Ramos (cell line): ENCODE data around the gene SNX25.
"Not testable (repeated sequence)": the region's sequence is repeated elsewhere in the genome, so short reads cannot be mapped to it uniquely, and the experiment has no call there.

Experiments used
- in situ Hi-C: fragments of 300-500 bp; cut with MboI; formaldehyde crosslinking; loops from one replicate; pipeline ENCODE4 v1.14.3; 2022; ENCODE audit warnings: low sequenced_read_pairs; ENCODE audit not compliant: unreplicated experiment

SNX25 gene

GRCh38 chr4:185296665-185297460 is 87.5 kb downstream of the SNX25 start:
- in situ Hi-C loops: no loop called here

GRCh38 chr4:185298728-185299430 is 89.5 kb downstream of the SNX25 start:
- in situ Hi-C loops: no loop called here

DNA sequence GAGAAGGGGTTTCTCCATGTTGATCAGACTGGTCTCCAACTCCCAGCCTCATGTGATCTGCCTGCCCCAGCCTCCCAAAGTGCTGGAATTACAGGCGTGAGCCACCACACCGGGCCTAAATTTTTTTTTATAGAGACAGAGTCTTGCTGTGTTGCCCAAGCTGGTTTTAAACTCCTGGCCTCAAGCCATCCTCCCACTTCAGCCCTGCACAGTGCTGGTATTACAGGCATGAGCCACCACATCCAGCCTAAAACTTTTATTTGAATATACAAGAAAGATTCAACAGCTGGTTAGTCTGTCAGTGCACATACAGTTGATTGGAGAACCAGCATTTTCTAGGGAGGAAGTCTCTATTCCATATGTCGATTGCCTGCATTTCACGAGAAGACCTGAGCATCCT is 95.1 kb downstream of the SNX25 start:
- in situ Hi-C loops: loop anchor here (10.0 kb wide), 1 partner anchor 270 kb away; no protein-coding TSS in a partner anchor

- in situ Hi-C loops: loop anchor here (10.0 kb wide), 1 partner anchor 270 kb away; no protein-coding TSS in a partner anchor
Observed at GRCh38 chr4:185304944-185305690, 95.7 kb downstream of the SNX25 start.

- in situ Hi-C loops: loop anchor here (10.0 kb wide), 1 partner anchor 271 kb away; no protein-coding TSS in a partner anchor
Observed at GRCh38 chr4:185305979-185306442, 96.6 kb downstream of the SNX25 start.

- in situ Hi-C loops: loop anchor here (10.0 kb wide), 1 partner anchor 273 kb away; no protein-coding TSS in a partner anchor
Observed at GRCh38 chr4:185307136-185307950, 97.9 kb downstream of the SNX25 start.

- in situ Hi-C loops: loop anchor here (10.0 kb wide), 1 partner anchor 275 kb away; no protein-coding TSS in a partner anchor
Observed at GRCh38 chr4:185309770-185310169, 100.4 kb downstream of the SNX25 start.

- in situ Hi-C loops: no loop called here
Observed at GRCh38 chr4:185311113-185311888, 101.9 kb downstream of the SNX25 start.

GRCh38 chr4:185312699-185313098 is 103.3 kb downstream of the SNX25 start:
- in situ Hi-C loops: no loop called here

- in situ Hi-C loops: not testable (repeated sequence)
Observed at GRCh38 chr4:185317462-185317861, 108.1 kb downstream of the SNX25 start.

DNA sequence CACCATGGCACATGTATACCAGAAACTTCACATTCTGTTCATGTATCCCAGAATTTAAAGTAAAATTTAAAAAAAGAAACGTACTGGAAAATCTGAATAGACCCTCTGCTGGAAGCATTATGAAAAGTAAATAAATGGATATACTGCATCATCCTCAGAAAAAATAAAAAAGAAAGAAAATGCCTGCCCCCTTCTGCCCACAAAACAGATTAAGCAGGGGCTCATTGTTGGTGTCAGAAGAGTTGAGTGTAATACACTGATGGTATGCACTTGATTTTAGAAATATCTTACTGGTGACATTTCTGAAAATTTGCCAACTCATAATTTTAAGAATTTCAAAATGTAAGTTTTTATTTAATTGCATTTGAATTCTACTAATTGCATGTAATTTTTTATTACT is 108.5 kb downstream of the SNX25 start:
- in situ Hi-C loops: no loop called here

- in situ Hi-C loops: no loop called here
Observed at GRCh38 chr4:185318679-185319078, 109.3 kb downstream of the SNX25 start.

DNA sequence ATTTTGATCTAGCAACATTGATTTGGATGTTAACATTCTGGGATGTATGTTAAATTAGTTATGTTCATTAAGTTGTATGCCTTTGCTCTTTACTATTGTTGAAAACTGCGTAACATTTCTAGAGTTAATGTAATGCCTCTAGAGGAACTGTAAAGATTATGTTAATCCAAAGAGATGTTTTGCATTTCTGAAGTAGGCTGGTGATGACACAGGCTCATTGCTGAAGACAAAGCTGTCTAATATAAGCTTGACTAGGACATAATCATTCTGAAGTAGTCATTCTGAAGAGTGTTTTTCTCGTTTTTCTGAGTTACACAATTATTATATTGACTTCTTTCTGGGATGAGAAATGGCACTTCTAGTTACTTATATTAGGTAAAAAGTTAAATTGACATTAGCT is 113.4 kb downstream of the SNX25 start:
- in situ Hi-C loops: no loop called here

DNA sequence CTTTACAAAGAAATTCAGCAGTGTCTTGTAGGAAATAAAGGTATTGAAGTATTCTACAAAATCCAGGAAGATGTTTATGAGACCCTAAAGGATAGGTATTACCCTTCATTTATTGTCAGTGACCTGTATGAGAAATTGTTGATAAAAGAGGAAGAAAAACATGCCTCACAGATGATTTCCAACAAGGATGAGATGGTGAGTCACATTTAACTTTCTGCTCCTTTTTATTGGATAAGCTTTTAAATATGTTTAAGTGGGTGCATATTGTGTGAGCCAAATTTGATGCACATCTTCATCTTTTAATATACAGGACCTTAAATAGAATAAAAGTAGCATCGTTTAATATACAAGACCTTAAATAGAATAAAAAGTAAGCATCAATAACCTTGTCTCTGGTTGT is 114.2 kb downstream of the SNX25 start:
- in situ Hi-C loops: no loop called here

DNA sequence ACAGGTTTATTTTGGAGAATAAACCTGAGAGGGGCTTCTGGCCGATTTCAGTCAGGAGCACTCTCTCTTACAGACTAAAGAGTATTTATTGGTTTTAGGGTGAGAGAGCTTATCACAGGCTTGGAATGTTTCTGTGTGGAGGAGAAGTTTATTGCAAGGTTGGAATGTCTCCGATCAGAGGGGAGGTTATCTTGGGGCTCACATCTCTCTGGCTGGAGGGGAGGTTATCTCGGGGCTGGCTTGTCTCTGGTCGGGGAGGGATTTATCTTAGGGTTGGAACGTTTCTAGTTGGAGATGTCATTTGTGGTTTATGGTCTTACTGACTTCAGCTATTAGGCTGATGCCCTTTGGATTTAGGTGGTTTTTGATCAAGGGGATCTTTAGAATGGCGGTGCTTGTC is 115.0 kb downstream of the SNX25 start:
- in situ Hi-C loops: not testable (repeated sequence)

DNA sequence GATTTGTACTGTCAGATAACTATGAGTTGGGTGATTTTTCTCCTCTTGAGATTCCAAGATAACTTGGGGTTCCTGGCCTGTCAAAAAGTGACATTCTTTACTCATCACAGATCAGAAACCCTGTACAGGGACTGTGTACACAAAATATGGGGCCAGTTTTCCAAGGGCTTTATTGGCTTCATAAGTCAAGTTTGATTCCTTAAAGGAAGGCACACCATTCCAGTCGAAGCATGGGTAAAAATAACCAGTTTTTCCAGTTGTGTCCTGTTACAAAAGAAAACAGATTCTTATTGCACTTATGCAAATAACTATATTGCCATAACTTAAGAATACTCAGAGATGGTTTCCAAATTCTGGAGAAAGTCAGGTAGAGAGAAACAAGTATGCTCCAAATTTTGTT is 116.3 kb downstream of the SNX25 start:
- in situ Hi-C loops: not testable (repeated sequence)

DNA sequence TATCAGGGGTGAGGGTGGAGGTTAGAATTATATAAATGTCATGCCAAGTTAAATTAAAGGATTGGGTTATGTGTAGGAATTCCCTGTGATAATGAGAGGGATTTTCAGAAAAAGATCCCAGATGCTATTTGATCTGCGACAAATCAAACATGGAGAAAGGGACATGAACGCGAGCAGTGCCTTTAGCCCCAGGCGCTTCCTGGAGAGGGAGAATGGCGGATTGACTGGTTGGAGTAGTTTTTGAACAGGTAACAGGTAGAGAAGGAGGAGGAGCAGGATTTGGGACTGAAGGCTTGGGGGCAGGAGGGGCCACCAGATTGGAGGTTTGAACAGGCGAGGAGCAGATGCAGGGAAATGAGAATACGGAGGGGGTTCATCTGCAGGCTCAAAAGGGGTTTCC is 119.2 kb downstream of the SNX25 start:
- in situ Hi-C loops: no loop called here

DNA sequence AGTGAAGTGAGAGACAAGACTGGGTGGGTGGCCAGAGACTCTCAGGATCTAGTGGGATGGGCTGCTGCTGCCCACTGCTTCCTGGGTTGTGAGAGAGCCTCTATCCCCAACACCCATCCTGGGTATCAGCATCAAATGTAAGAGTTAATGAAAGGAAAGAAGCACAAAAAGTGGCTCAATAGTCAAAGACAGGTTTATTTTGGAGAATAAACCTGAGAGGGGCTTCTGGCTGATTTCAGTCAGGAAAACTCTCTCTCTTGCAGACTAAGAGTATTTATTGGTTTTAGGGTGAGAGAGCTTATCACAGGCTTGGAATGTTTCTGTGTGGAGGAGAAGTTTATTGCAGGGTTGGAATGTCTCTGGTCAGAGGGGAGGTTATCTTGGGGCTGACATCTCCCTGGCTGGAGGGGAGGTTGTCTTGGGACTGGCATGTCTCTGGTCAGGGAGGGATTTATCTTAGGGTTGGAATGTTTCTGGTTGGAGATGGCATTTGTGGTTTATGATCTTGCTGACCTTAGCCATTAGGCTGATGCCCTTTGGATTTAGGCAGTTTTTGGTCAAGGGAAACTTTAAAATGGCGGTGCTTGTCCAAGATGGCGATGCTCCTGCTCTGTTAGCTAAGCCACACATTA is 120.6 kb downstream of the SNX25 start:
- in situ Hi-C loops: not testable (repeated sequence)
